Measurements from ENCODE around the gene NFASC.

Gene NFASC

GRCh38 chr1:204837440-204838084 lies 33.1 kb upstream of the NFASC start:
- no peak for TF ChIP-seq CTCF (IDR thresholded peaks at IDR 0.05; ENCODE audit: low read depth, low read length)
- DNase-seq (ENCODE audit: low read depth, low spot score) = peak; percentile 45
- no peak overlapping the region for H3K4me3 ChIP-seq (ENCODE audit: low read depth, low read length)
- in situ Hi-C loops (cut with HindIII; ENCODE audit: low sequenced_read_pairs) = no loop called here

- in situ Hi-C loops (cut with HindIII; ENCODE audit: low sequenced_read_pairs) = no loop called here
- no peak for TF ChIP-seq CTCF (IDR thresholded peaks at IDR 0.05; ENCODE audit: low read depth, low read length)
Observed at GRCh38 chr1:204841316-204841715, 29.3 kb upstream of the NFASC start.

GRCh38 chr1:204841798-204842197 lies 28.9 kb upstream of the NFASC start:
- DNase-seq (ENCODE audit: low read depth, low spot score) = no peak
- TF ChIP-seq CTCF (IDR thresholded peaks at IDR 0.05; ENCODE audit: low read depth, low read length) = no peak
- H3K4me3 ChIP-seq (ENCODE audit: low read depth, low read length) = no peak overlapping the region
- in situ Hi-C loops (cut with HindIII; ENCODE audit: low sequenced_read_pairs) = no loop called here

More at GRCh38 chr1:204841316-204841715, 29.3 kb upstream of the NFASC start:
- no peak for DNase-seq (ENCODE audit: low read depth, low spot score)
- H3K4me3 ChIP-seq (ENCODE audit: low read depth, low read length) = no peak overlapping the region

GRCh38 chr1:204842369-204842768 lies 28.3 kb upstream of the NFASC start:
- no peak overlapping the region for H3K4me3 ChIP-seq (ENCODE audit: low read depth, low read length)
- no peak for TF ChIP-seq CTCF (IDR thresholded peaks at IDR 0.05; ENCODE audit: low read depth, low read length)
- no peak for DNase-seq (ENCODE audit: low read depth, low spot score)
- in situ Hi-C loops (cut with HindIII; ENCODE audit: low sequenced_read_pairs) = no loop called here

GRCh38 chr1:204842892-204843291 lies 27.8 kb upstream of the NFASC start:
- in situ Hi-C loops (cut with HindIII; ENCODE audit: low sequenced_read_pairs) = no loop called here
- no peak overlapping the region for H3K4me3 ChIP-seq (ENCODE audit: low read depth, low read length)
- DNase-seq (ENCODE audit: low read depth, low spot score) = no peak
- TF ChIP-seq CTCF (IDR thresholded peaks at IDR 0.05; ENCODE audit: low read depth, low read length) = no peak

GRCh38 chr1:204846546-204846945 lies 24.1 kb upstream of the NFASC start:
- in situ Hi-C loops (cut with HindIII; ENCODE audit: low sequenced_read_pairs) = no loop called here
- no peak for TF ChIP-seq CTCF (IDR thresholded peaks at IDR 0.05; ENCODE audit: low read depth, low read length)
- H3K4me3 ChIP-seq (ENCODE audit: low read depth, low read length) = no peak overlapping the region
- DNase-seq (ENCODE audit: low read depth, low spot score) = no peak

Data from astrocyte of the spinal cord (primary cell).